ENCODE measurements around the gene PDIA6.

The PDIA6 gene

GRCh38 chr2:10738192-10738591 is 74.4 kb downstream of the PDIA6 start:
- no peak for TF ChIP-seq CTCF (IDR thresholded peaks at IDR 0.05; ENCODE audit: borderline replicate concordance, insufficient read depth, low read depth, low read length)
- H3K4me3 ChIP-seq (ENCODE audit: low read depth, low read length), result no peak overlapping the region

DNA sequence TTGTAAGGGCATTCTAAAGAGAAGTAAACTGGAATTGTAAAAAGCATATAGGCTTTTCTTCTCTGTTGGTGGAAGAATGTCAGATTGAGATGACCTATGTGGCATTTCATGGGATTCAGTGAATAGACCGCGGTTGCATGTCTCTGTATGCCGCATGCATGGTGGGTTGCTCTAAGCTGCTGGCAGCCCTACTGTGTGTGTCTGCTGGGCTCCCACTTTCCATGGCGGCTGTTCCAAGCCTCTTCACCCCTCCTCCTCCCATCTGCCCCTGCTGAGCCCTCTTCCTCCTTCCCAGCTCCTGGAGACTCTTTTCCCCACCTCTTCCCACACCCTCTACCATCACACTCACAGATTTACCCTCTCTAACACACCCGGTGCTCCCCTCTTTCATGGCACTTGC is 78.6 kb downstream of the PDIA6 start:
- TF ChIP-seq CTCF (IDR thresholded peaks at IDR 0.05; ENCODE audit: borderline replicate concordance, insufficient read depth, low read depth, low read length), result no peak
- no peak overlapping the region for H3K4me3 ChIP-seq (ENCODE audit: low read depth, low read length)

DNA sequence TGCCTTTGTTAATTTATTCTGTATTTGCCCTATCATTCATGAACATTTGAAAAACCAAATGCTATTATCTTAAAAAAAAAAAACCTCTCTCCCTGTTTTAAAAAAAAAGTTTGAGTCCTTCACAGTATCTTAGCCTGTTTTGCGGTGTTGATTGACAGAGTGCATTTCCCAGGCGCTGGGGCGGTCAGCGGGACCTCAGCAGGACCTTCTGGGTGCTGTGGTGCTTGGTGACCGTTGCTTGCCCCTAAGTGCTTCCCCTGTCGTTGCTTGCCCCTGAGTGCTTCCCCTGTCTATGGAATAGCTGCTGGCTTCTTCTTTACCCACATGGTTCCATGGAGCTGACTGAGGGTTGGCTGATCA is 79.0 kb downstream of the PDIA6 start:
- no peak overlapping the region for H3K4me3 ChIP-seq (ENCODE audit: low read depth, low read length)
- no peak for TF ChIP-seq CTCF (IDR thresholded peaks at IDR 0.05; ENCODE audit: borderline replicate concordance, insufficient read depth, low read depth, low read length)
